Measurements from ENCODE around the gene DOCK1. TPM values are rescaled to one million over a fixed set of nuclear protein-coding genes. Genes with fewer than 3 reads are reported as not detected.

DOCK1 gene
- total RNA-seq, 2 experiments from 2014 or later, result 0.14 to 0.18 TPM

DNA sequence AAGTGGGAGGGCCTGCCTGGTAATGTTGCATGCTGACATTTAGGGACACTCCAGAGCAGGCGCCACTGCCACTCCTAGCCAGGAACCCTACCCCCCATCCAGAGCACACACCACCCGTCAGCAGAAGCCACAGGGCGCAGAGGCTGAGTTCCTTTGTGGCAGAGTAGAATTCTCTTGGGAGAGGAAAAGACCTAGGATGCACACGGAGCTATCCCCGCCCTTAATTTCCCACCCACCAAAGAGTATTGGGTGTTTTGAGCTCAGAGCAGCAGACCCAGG is 291.9 kb downstream of the DOCK1 start:
- H3K27ac Mint-ChIP-seq, result no peak overlapping the region
- H3K27me3 Mint-ChIP-seq, result peaks cover 33% of the 10 kb centered on the region
- H3K36me3 Mint-ChIP-seq (ENCODE audit: low read depth), result no peaks in the 10 kb centered on the region
- H3K4me1 Mint-ChIP-seq (ENCODE audit: low read depth), result peaks cover 1% of the 10 kb centered on the region
- DNase-seq (no peak), ATAC-seq (no peak)
- CTCF ChIA-PET, result no interaction called here
- TF ChIP-seq CTCF (IDR thresholded peaks at IDR 0.05), result no peak
- H3K9me3 Mint-ChIP-seq, result no peaks in the 10 kb centered on the region
- no peak overlapping the region for H3K4me3 Mint-ChIP-seq
- POLR2A ChIA-PET, result no interaction called here
- intact Hi-C loops (cut with micrococcal nuclease), result no loop called here

GRCh38 chr10:127198307-127198706 is 293.1 kb downstream of the DOCK1 start:
- Mint-ChIP-seq H3K36me3 (ENCODE audit: low read depth) (no peaks in the 10 kb centered on the region), H3K4me3 (no peak overlapping the region), H3K4me1 (ENCODE audit: low read depth) (peaks cover 1% of the 10 kb centered on the region), H3K9me3 (no peaks in the 10 kb centered on the region), H3K27me3 (peaks cover 31% of the 10 kb centered on the region), H3K27ac (no peak overlapping the region)
- no peak for DNase-seq
- no peak for ATAC-seq
- intact Hi-C loops (cut with micrococcal nuclease), result no loop called here
- CTCF ChIA-PET, result no interaction called here
- POLR2A ChIA-PET, result no interaction called here
- no peak for TF ChIP-seq CTCF (IDR thresholded peaks at IDR 0.05)

DNA sequence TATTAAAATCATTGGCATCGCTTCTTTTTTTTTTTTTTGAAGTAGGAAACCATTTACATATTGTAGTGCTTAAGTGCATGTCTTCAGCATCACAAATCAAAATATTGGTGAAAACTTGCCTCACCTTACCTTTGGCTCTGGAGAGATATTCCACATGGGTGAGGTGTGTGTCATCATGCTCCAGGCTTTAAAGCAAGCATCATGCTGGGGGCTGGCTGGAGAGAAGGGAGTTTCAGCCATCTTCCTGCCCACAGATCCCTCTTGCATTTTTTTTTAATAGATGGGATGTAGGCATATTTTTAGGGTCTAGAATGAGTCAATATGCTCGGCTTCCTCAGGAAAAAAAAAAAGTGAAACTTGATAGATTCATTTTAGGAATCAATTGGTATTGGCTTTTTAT is 293.5 kb downstream of the DOCK1 start:
- ATAC-seq (no peak), DNase-seq (no peak)
- Mint-ChIP-seq H3K36me3 (ENCODE audit: low read depth) (no peaks in the 10 kb centered on the region), H3K9me3 (no peaks in the 10 kb centered on the region), H3K4me3 (no peak overlapping the region), H3K27ac (no peak overlapping the region), H3K27me3 (peaks cover 27% of the 10 kb centered on the region), H3K4me1 (ENCODE audit: low read depth) (peaks cover 1% of the 10 kb centered on the region)
- ChIA-PET POLR2A (no interaction called here), CTCF (interaction anchor here (0.7 kb wide), 1 partner anchor 275 kb away, joined by 3 read pairs; no protein-coding TSS in a partner anchor)
- intact Hi-C loops (cut with micrococcal nuclease), result no loop called here
- TF ChIP-seq CTCF (IDR thresholded peaks at IDR 0.05), result no peak

GRCh38 chr10:127200646-127201045 is 295.4 kb downstream of the DOCK1 start:
- ChIA-PET CTCF (no interaction called here), POLR2A (no interaction called here)
- DNase-seq (no peak), ATAC-seq (no peak)
- Mint-ChIP-seq H3K4me3 (no peak overlapping the region), H3K4me1 (ENCODE audit: low read depth) (peaks cover 1% of the 10 kb centered on the region), H3K27ac (no peak overlapping the region), H3K27me3 (peaks cover 18% of the 10 kb centered on the region), H3K9me3 (no peaks in the 10 kb centered on the region), H3K36me3 (ENCODE audit: low read depth) (no peaks in the 10 kb centered on the region)
- no peak for TF ChIP-seq CTCF (IDR thresholded peaks at IDR 0.05)
- intact Hi-C loops (cut with micrococcal nuclease), result no loop called here

DNA sequence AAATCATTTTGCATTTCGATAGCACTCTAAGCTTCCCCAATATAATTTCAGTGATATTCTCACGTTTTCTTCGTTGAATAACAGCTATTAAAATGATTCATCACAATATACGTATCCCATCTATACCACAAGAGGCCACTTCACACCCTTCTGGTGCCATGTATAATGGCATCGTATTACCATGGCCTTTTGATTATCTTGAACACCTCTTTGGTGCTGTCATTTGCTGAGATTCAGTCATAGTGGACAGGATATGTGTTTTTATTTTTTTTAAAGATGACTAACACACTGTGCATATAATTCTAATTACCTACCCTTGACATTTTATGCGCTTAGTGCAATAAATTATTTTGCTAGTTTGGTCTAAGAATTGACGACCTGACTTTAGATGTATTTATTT is 297.8 kb downstream of the DOCK1 start:
- Mint-ChIP-seq H3K4me1 (ENCODE audit: low read depth) (no peaks in the 10 kb centered on the region), H3K9me3 (no peaks in the 10 kb centered on the region), H3K27me3 (peaks cover 5% of the 10 kb centered on the region), H3K36me3 (ENCODE audit: low read depth) (no peaks in the 10 kb centered on the region), H3K27ac (no peak overlapping the region), H3K4me3 (no peak overlapping the region)
- DNase-seq (no peak), ATAC-seq (no peak)
- ChIA-PET POLR2A (no interaction called here), CTCF (interaction anchor here (0.6 to 1.2 kb wide), 2 partner anchors 9 to 159 kb away, joined by 3 read pairs; no protein-coding TSS in a partner anchor)
- intact Hi-C loops (cut with micrococcal nuclease), result no loop called here
- no peak for TF ChIP-seq CTCF (IDR thresholded peaks at IDR 0.05)
